ENCODE data around the gene TGIF2. TPM values are rescaled to one million over a fixed set of nuclear protein-coding genes. Genes with fewer than 3 reads are reported as not detected.
A peak's percentile ranks its signal among the peaks of the same experiment; 100 is the strongest.

TGIF2 gene
- total RNA-seq, 1 donor from 2014 or later = 43.8 TPM

DNA sequence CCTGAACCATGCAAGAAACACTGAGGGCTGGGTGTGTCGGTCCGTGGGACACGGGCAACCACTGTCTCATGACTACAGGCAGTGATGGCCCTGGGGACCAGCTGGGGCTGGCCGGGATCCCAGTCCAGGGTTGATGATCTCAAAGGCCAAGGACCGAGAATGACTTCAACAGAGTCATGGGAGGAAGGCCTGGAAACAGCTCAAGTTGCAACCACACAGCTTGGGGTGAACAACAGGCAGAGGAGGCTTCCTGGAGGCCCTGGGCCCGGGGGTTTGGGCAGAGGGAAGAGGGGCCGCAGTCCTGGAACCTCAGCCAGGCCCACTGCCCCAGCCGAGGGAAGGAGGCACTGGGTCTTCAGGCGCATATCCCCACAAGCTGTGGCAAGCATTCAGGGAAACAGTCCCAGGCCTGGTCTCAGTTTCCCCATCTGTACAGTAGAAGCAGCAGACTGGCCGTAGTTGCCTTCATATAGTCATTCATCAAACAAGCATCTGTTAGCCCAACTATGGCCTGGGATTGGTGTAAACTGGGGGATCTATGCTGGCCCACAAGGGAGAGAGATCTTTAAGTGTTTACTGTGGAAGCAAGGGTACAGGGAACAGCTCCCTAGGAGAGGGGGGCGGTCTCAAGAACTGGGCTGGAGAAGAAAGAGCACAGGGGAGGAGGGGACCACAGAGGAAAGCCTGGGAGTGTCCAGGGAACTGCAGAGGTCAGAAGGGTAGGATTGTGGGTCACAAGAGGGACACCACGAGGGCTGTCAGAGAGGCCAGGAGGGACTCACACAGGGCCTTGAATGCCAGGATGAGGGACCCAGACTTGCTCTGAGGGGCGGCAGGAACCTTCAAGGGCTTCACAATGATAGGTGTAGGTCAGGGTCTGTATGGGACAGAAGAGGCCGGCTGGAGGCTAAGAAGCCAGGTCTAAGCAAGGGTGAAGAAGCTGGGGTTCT is 29.9 kb upstream of the TGIF2 start:
- intact Hi-C loops (cut with micrococcal nuclease) = no loop called here
- Mint-ChIP-seq H3K27me3 (no peaks in the 10 kb centered on the region), H3K27ac (no peak overlapping the region), H3K4me3 (no peak overlapping the region), H3K36me3 (ENCODE audit: low read depth) (no peaks in the 10 kb centered on the region), H3K9me3 (no peaks in the 10 kb centered on the region), H3K4me1 (peaks cover 6% of the 10 kb centered on the region)
- TF ChIP-seq, protein P1, sequence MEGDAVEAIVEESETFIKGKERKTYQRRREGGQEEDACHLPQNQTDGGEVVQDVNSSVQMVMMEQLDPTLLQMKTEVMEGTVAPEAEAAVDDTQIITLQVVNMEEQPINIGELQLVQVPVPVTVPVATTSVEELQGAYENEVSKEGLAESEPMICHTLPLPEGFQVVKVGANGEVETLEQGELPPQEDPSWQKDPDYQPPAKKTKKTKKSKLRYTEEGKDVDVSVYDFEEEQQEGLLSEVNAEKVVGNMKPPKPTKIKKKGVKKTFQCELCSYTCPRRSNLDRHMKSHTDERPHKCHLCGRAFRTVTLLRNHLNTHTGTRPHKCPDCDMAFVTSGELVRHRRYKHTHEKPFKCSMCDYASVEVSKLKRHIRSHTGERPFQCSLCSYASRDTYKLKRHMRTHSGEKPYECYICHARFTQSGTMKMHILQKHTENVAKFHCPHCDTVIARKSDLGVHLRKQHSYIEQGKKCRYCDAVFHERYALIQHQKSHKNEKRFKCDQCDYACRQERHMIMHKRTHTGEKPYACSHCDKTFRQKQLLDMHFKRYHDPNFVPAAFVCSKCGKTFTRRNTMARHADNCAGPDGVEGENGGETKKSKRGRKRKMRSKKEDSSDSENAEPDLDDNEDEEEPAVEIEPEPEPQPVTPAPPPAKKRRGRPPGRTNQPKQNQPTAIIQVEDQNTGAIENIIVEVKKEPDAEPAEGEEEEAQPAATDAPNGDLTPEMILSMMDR (IDR thresholded peaks at IDR 0.05) = no peak
- ChIA-PET POLR2A (no interaction called here), CTCF (no interaction called here)
- DNase-seq (no peak), ATAC-seq (ENCODE audit: low read depth) (no peak)

DNA sequence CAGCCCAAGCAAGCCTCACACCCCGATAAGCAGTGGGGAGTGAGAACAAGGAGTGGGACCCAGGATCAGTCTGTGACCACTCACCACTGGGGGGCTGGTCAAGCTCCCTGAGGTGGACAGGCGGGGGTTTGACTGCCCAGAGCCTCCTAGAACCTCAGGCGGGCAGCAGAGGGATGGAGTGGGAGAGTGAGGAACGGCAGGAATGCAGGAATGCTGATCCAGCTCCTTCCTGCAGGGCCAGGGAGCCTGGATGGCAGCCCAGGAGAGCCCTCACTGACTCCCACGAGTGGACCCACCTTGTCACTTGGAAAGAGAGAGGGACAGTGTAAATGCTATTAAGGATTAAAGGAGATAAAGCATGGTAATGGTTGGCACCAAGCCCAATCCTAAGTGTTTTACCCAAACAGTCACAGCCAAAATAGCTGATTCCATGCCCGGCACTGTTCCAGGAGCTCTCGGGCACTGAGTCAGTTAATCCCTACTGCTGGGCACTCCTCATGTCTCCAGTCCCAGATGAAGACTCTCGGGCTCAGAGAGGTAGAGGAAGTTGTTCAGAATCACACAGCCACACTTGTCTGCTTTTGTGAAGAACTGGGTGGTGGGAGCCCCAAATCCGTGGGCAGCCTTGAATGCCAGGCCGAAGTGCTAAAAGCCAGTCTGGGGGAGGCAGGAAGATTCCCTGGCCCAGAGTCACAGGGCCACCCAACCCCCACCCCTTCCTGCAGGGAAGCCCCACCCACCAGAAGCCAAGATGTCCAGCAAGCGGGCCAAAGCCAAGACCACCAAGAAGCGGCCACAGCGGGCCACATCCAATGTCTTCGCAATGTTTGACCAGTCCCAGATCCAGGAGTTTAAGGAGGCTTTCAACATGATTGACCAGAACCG is 29.0 kb upstream of the TGIF2 start:
- no peak overlapping the region for H3K27ac Mint-ChIP-seq
- ChIA-PET CTCF (no interaction called here), POLR2A (no interaction called here)
- H3K36me3 Mint-ChIP-seq (ENCODE audit: low read depth) = no peaks in the 10 kb centered on the region
- H3K9me3 Mint-ChIP-seq = no peaks in the 10 kb centered on the region
- H3K4me3 Mint-ChIP-seq = no peak overlapping the region
- intact Hi-C loops (cut with micrococcal nuclease) = no loop called here
- H3K27me3 Mint-ChIP-seq = no peaks in the 10 kb centered on the region
- no peak for DNase-seq
- ATAC-seq (ENCODE audit: low read depth) = no peak
- TF ChIP-seq, protein P1 (IDR thresholded peaks at IDR 0.05) = no peak
- H3K4me1 Mint-ChIP-seq = peaks cover 6% of the 10 kb centered on the region

DNA sequence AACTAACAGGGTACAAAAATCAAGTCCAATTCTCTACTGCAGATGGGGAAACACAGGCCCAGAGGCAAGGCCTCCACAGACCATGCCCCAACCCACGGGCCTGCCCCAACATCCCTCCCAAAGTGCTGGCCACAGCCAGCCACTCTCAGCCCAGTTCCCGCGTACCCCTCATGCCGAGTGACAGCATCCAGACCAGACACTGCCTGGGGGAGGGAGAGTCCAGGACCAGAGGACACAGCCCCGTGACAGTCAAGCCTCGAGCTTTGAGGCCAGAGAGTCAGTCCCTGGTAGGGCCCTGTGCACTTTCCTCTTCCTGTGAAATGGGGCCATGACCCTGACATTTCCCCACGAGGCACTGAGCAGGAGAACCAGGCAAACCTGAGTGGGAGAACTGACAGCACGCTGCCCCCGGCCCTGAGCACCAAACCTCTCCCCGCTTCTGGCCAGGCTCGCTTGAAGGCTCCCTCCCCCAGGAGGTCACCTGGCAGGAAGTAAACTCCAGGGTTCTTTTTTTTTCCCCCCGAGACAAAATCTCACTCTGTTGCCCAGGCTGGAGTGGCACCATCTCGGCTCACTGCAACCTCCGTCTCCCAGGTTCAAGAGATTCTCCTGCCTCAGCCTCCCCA is 27.2 kb upstream of the TGIF2 start:
- CTCF ChIA-PET = interaction anchor here (1.4 kb wide), 1 partner anchor 59 kb away, joined by 4 read pairs; the partner anchor contains the start of gene RAB5IF
- Mint-ChIP-seq H3K9me3 (no peaks in the 10 kb centered on the region), H3K4me1 (no peaks in the 10 kb centered on the region), H3K4me3 (no peak overlapping the region), H3K27me3 (no peaks in the 10 kb centered on the region), H3K36me3 (ENCODE audit: low read depth) (no peaks in the 10 kb centered on the region), H3K27ac (peak overlapping the region; percentile 46)
- TF ChIP-seq, protein P1 (IDR thresholded peaks at IDR 0.05) = no peak
- ATAC-seq (ENCODE audit: low read depth) (no peak), DNase-seq (no peak)
- intact Hi-C loops (cut with micrococcal nuclease) = no loop called here
- POLR2A ChIA-PET = no interaction called here

- Mint-ChIP-seq H3K27me3 (no peaks in the 10 kb centered on the region), H3K4me1 (no peaks in the 10 kb centered on the region), H3K9me3 (no peaks in the 10 kb centered on the region), H3K27ac (no peak overlapping the region), H3K4me3 (no peak overlapping the region), H3K36me3 (ENCODE audit: low read depth) (no peaks in the 10 kb centered on the region)
- ChIA-PET CTCF (interaction anchor here (1.4 kb wide), 1 partner anchor 58 kb away, joined by 4 read pairs; the partner anchor contains the start of gene RAB5IF), POLR2A (interaction anchor here (0.6 kb wide), 1 partner anchor 57 kb away, joined by 3 read pairs; no protein-coding TSS in a partner anchor)
- TF ChIP-seq, protein P1 (IDR thresholded peaks at IDR 0.05) = no peak
- ATAC-seq (ENCODE audit: low read depth) = no peak
- DNase-seq = no peak
- intact Hi-C loops (cut with micrococcal nuclease) = no loop called here
Measured at GRCh38 chr20:36547186-36548005, 26.0 kb upstream of the TGIF2 start.

Measured in activated B cell treated with CpG ODN at 0.5 μM for 24 hours (primary cell).